GM19455 (cell line): ENCODE measurements around the gene ANXA6.

Experiments used
- ATAC-seq: cut with Tn5 transposase; IDR thresholded peaks from one replicate; pipeline ENCODE4 v1.9.1; 2021; ENCODE audit not compliant: unreplicated experiment

Gene ANXA6

DNA sequence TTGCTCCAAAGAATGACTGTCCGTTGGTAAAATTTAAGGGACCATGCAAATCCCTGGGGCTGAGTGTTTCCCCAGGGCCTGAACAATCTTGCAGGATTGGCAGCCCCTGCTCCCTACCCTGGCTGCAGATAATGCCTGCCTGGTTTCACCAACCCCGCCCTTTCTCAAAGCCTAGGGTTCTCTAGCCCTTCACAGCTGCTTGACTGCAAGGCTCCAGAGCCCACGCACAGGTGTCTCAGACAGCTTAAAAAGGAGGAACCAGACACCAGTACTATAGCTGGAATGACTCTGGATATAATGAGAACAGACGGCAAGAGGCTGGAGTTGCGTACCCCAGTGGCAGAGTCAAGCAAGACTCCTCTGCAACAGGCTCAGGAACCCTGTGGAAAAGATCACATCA is 51.5 kb downstream of the ANXA6 start:
- ATAC-seq, result no peak

- no peak for ATAC-seq
Observed at GRCh38 chr5:151105561-151105960, 52.0 kb downstream of the ANXA6 start.

DNA sequence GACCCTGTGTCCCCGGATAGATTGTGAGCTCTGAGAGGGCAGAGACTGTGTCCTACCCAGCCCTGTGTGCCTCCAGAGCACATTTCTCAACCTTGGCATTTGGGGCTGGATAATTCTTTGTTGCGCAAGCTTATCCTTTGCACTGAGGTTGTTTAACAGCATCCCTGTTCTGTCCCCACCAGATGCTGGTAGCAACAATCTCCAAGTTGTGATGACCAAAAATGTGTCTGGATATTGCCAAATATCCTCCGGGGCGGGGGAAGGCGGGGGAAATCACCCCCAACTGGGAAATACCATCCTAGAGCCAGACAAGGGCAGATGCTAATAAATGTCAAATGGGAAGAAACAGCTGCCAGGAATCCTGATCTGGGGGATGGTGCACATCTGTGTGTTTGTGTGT is 52.8 kb downstream of the ANXA6 start:
- ATAC-seq, result no peak

GRCh38 chr5:151101746-151102145 is 55.8 kb downstream of the ANXA6 start:
- no peak for ATAC-seq

- no peak for ATAC-seq
Observed at GRCh38 chr5:151101151-151101550, 56.4 kb downstream of the ANXA6 start.

GRCh38 chr5:151100681-151101080 is 56.9 kb downstream of the ANXA6 start:
- ATAC-seq, result no peak

GRCh38 chr5:151098768-151099121 is 58.8 kb downstream of the ANXA6 start:
- no peak for ATAC-seq

- peak; percentile 41 for ATAC-seq
Observed at GRCh38 chr5:151097820-151098767, 59.5 kb downstream of the ANXA6 start.

GRCh38 chr5:151097061-151097460 is 60.5 kb downstream of the ANXA6 start:
- no peak for ATAC-seq

- ATAC-seq, result no peak
Observed at GRCh38 chr5:151096001-151096373, 61.6 kb downstream of the ANXA6 start.

DNA sequence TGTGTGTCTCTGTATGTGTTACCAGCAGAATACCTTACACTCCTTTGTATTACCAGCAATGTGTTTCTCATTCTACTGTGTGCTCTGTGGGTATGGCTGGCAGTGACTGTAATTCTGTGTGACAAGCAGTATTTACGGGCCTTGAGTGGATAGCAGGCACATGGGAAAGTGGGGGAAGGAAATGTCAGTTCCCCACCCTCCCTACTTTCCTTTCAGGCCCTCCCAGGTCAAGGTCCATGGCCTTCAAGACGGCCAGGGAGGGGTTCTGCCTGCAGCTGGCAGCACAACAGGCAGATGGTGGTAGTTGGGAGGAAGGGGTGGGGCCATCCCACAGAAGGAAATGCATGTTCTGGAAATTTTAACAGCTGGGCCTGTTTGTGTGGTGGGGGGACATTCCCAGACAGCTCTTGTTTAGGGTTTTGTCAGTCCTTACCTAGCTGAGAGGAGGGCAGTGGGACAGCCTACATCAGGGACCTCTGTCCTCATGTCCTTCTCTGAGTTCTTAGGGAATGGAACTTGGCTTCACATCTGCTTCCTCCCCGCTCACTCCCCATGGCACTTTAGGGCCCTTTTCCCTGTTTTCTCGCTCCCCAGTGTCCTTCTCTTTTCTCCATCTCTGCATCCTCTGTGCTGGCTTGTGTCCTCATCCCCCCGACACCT is 62.1 kb downstream of the ANXA6 start:
- ATAC-seq, result no peak

- no peak for ATAC-seq
Observed at GRCh38 chr5:151094852-151095245, 62.7 kb downstream of the ANXA6 start.

GRCh38 chr5:151094030-151094851 is 63.3 kb downstream of the ANXA6 start:
- ATAC-seq, result peak; percentile 68

- ATAC-seq, result peak; percentile 14
Observed at GRCh38 chr5:151093476-151093889, 64.1 kb downstream of the ANXA6 start.

- no peak for ATAC-seq
Observed at GRCh38 chr5:151092762-151093161, 64.8 kb downstream of the ANXA6 start.

DNA sequence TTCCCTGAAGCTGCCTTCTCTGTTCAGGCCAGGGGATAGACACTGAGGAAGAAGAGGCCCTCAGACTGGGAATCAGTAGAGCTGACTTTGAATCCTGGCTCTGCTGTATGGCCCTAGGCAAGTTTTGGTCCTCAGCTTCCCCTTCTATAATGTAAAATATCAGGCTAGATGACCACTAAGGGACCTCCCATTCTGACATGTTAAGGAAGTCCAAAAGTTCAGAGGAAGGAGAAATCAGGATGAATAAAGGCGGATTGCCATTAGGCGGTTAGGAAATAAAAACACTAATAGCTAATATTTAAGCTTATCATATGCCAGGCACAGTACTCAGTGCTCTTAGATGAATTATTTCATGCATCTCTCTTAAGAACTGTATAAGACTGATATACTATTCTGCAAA is 67.9 kb downstream of the ANXA6 start:
- ATAC-seq, result no peak

DNA sequence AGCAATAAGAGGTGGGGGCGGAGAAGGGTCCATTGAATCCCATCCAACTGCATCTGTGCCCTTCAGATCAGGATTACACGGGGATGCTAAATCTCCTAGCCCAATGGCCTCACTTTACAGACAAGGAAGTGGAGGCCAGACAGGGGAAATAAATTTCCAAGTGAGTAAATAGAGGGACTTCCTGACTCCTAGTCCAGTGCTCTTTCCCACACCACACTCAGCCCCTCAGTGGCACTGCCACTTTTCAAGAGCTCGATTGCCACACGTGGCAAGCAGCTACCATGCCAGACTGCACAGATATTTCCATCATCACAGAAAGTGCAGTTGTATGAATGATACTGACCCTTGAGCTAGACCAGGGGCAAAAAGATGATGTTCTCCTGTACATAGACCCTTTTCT is 68.6 kb downstream of the ANXA6 start:
- no peak for ATAC-seq

GRCh38 chr5:151087486-151087885 is 70.1 kb downstream of the ANXA6 start:
- ATAC-seq, result no peak

DNA sequence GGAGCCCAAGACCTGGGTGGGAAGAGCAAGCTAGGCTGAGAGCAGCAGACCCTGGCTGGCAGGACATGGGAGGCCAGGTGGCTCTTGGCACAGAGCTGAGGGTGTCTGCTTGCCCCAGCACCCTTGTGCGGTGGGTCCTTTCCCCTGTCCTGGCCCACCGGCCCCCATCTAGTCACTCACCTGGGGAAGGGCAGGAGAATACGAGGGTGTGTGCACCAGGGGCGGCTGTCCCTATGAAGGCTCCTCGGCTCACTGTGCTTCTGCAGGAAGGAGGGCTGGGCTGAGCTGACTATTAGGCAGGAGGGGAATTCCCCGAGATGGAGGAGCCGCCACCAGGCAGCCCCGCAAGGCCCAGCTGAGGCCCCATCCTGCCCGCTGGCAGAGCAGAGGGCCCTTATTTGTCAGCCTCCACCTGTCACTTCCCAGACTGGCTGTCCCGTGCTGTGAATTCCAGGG is 70.6 kb downstream of the ANXA6 start:
- peak; percentile 75 for ATAC-seq

GRCh38 chr5:151086192-151086869 is 71.2 kb downstream of the ANXA6 start:
- ATAC-seq, result no peak

- no peak for ATAC-seq
Observed at GRCh38 chr5:151085517-151086041, 72.0 kb downstream of the ANXA6 start.
